ENCODE data around the gene MYG1. TPM values are rescaled to one million over a fixed set of nuclear protein-coding genes. Genes with fewer than 3 reads are reported as not detected.
A peak's percentile ranks its signal among the peaks of the same experiment; 100 is the strongest.

The MYG1 gene
- total RNA-seq, 1 experiment from 2014 or later: 89.9 TPM

- Histone ChIP-seq H3K79me2 (ENCODE audit: low read length) (no peaks in the 10 kb centered on the region), H3K4me2 (ENCODE audit: low read length) (no peak overlapping the region), H3K27me3 (ENCODE audit: low read length) (no peaks in the 10 kb centered on the region), H3K9me3 (ENCODE audit: low read length) (no peaks in the 10 kb centered on the region), H3K4me3 (ENCODE audit: low read length) (no peak overlapping the region), H3K36me3 (ENCODE audit: low read depth, low read length) (peaks cover 5% of the 10 kb centered on the region), H3K4me1 (ENCODE audit: insufficient read depth, low read length) (no peaks in the 10 kb centered on the region), H3K9ac (ENCODE audit: low read length) (no peak overlapping the region), H4K20me1 (ENCODE audit: low read length) (no peaks in the 10 kb centered on the region), H3F3A (ENCODE audit: low read length, unreplicated experiment) (no peaks in the 10 kb centered on the region), H3K9me2 (replicated peaks; ENCODE audit: low read length) (no peaks in the 10 kb centered on the region), H3K27ac (ENCODE audit: low read length) (no peak overlapping the region), H2AFZ (ENCODE audit: low read length) (no peak overlapping the region)
- intact Hi-C loops (cut with micrococcal nuclease): no loop called here
- DNase-seq: no peak
- no peak for TF ChIP-seq EZH2 (IDR thresholded peaks at IDR 0.05; ENCODE audit: low read length, unreplicated experiment)
- no peak for TF ChIP-seq EZH2phosphoT487 (IDR thresholded peaks at IDR 0.05; ENCODE audit: borderline replicate concordance, low read length)
- no peak for TF ChIP-seq CTCF (conservative IDR thresholded peaks at IDR 0.05; ENCODE audit: low read depth, low read length)
- ChIA-PET CTCF (no interaction called here), POLR2A (ENCODE audit: unreplicated experiment) (no interaction called here)
- no peak for ATAC-seq
- no TSS peak for BruUV-seq (replicated peaks)
These were observed 14.5 kb downstream of the MYG1 start for GRCh38 chr12:53313996-53314395.

- intact Hi-C loops (cut with micrococcal nuclease): loop anchor here (1.0 kb wide), 1 partner anchor 25 kb away; the partner anchor contains the start of gene PFDN5
- TSS peak; percentile 83 for BruUV-seq (replicated peaks)
- ATAC-seq: no peak
These were observed 21.1 kb downstream of the MYG1 start for GRCh38 chr12:53320352-53321195.

More at GRCh38 chr12:53320352-53321195, 21.1 kb downstream of the MYG1 start:
- Histone ChIP-seq H2AFZ (ENCODE audit: low read length) (peak overlapping the region; percentile 95), H3K9me3 (ENCODE audit: low read length) (no peaks in the 10 kb centered on the region), H3K4me3 (ENCODE audit: low read length) (peak overlapping the region; percentile 88), H3K36me3 (ENCODE audit: low read depth, low read length) (peaks cover 3% of the 10 kb centered on the region), H3K4me1 (ENCODE audit: insufficient read depth, low read length) (peaks cover 22% of the 10 kb centered on the region), H3K9ac (ENCODE audit: low read length) (peak overlapping the region; percentile 92), H3F3A (ENCODE audit: low read length, unreplicated experiment) (no peaks in the 10 kb centered on the region), H3K27me3 (ENCODE audit: low read length) (no peaks in the 10 kb centered on the region), H3K9me2 (replicated peaks; ENCODE audit: low read length) (no peaks in the 10 kb centered on the region), H3K4me2 (ENCODE audit: low read length) (peak overlapping the region; percentile 91), H3K79me2 (ENCODE audit: low read length) (peaks cover 7% of the 10 kb centered on the region; the same call in 1 of the 2 replicates), H3K27ac (ENCODE audit: low read length) (peak overlapping the region; percentile 87), H4K20me1 (ENCODE audit: low read length) (no peaks in the 10 kb centered on the region)
- DNase-seq: no peak
- ChIA-PET CTCF (interaction anchor here (0.6 to 1.8 kb wide), 19 partner anchors 11 to 671 kb away, joined by 3 to 17 read pairs (median 4); partner anchors contain the start of genes ESPL1, MYG1, PFDN5 and TARBP2), POLR2A (ENCODE audit: unreplicated experiment) (interaction anchor here (1.0 to 1.4 kb wide), 4 partner anchors 18 to 100 kb away, joined by 3 to 14 read pairs (median 12); partner anchors contain the start of genes MYG1 and PFDN5)
- TF ChIP-seq CTCF (conservative IDR thresholded peaks at IDR 0.05; ENCODE audit: low read depth, low read length) (no peak), EZH2 (IDR thresholded peaks at IDR 0.05; ENCODE audit: low read length, unreplicated experiment) (no peak), EZH2phosphoT487 (IDR thresholded peaks at IDR 0.05; ENCODE audit: borderline replicate concordance, low read length) (no peak)

Measured in PC-3 (cell line).